Panc1 (cell line): Measurements from ENCODE around the gene KLHL26.

Source experiments
- POLR2AphosphoS5 ChIP-seq: IDR thresholded peaks from 2 replicates; pipeline ENCODE4 v1.6.1; 2012; ENCODE audit warnings: mild to moderate bottlenecking, low read depth, low read length, moderate library complexity
- TF ChIP-seq, protein P1 (sequence below): fragments of 450-650 bp; IDR thresholded peaks from 2 replicates; pipeline ENCODE4 v1.5.1; 2017; ENCODE audit warnings: mild to moderate bottlenecking
- TF ChIP-seq, protein P2 (sequence below), 2 experiments: IDR thresholded peaks; 2 replicates each; pipeline ENCODE4 v1.6.1; 2011 to 2012; ENCODE audit warnings: low read depth in 2 of 2, control low read depth in 1 of 2, low read length in 1 of 2, mild to moderate bottlenecking in 1 of 2, moderate library complexity in 1 of 2; ENCODE audit not compliant: insufficient read depth in 1 of 2

DNA sequence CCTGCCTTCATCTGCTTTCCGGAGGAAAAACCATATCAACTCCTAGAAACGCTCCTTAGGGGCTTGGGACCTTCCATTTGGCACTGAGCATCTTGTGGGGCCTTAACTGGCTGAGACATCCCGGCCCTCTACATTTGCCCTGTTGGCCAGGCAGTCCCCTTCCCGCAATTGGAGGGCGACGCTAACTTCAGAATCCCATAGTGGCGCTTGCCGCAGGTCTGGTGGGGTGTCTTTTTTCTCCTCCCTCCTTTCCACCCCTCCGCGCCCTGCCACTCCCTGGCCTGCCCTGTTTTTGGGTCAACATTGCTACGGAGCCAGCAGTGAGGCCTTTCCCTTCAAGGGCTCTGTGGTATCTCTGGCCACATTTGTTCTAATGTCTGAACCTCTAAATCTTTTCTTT lies 33.1 kb downstream of the KLHL26 start:
- TF ChIP-seq, protein P1, sequence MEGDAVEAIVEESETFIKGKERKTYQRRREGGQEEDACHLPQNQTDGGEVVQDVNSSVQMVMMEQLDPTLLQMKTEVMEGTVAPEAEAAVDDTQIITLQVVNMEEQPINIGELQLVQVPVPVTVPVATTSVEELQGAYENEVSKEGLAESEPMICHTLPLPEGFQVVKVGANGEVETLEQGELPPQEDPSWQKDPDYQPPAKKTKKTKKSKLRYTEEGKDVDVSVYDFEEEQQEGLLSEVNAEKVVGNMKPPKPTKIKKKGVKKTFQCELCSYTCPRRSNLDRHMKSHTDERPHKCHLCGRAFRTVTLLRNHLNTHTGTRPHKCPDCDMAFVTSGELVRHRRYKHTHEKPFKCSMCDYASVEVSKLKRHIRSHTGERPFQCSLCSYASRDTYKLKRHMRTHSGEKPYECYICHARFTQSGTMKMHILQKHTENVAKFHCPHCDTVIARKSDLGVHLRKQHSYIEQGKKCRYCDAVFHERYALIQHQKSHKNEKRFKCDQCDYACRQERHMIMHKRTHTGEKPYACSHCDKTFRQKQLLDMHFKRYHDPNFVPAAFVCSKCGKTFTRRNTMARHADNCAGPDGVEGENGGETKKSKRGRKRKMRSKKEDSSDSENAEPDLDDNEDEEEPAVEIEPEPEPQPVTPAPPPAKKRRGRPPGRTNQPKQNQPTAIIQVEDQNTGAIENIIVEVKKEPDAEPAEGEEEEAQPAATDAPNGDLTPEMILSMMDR, result no peak
- TF ChIP-seq POLR2AphosphoS5, result no peak
- TF ChIP-seq, protein P2, sequence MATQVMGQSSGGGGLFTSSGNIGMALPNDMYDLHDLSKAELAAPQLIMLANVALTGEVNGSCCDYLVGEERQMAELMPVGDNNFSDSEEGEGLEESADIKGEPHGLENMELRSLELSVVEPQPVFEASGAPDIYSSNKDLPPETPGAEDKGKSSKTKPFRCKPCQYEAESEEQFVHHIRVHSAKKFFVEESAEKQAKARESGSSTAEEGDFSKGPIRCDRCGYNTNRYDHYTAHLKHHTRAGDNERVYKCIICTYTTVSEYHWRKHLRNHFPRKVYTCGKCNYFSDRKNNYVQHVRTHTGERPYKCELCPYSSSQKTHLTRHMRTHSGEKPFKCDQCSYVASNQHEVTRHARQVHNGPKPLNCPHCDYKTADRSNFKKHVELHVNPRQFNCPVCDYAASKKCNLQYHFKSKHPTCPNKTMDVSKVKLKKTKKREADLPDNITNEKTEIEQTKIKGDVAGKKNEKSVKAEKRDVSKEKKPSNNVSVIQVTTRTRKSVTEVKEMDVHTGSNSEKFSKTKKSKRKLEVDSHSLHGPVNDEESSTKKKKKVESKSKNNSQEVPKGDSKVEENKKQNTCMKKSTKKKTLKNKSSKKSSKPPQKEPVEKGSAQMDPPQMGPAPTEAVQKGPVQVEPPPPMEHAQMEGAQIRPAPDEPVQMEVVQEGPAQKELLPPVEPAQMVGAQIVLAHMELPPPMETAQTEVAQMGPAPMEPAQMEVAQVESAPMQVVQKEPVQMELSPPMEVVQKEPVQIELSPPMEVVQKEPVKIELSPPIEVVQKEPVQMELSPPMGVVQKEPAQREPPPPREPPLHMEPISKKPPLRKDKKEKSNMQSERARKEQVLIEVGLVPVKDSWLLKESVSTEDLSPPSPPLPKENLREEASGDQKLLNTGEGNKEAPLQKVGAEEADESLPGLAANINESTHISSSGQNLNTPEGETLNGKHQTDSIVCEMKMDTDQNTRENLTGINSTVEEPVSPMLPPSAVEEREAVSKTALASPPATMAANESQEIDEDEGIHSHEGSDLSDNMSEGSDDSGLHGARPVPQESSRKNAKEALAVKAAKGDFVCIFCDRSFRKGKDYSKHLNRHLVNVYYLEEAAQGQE (IDR thresholded peaks at IDR 0.05; ENCODE audit: insufficient read depth in 1 of 2, low read depth in 2 of 2, low read length in 1 of 2), result no peak
